GM10248 (cell line): ENCODE measurements around the gene DYNC1H1.
A peak's percentile ranks its signal among the peaks of the same experiment; 100 is the strongest.

Source experiments
- CTCF ChIA-PET: fragments of 300-600 bp; sonication (Branson Sonifier 250); formaldehyde crosslinking; extraction: SDS; loops from one replicate; lab custom pipeline; 2021; ENCODE audit warnings: antibody characterized with exemption; lab: Yijun Ruan, JAX
- POLR2A ChIA-PET: fragments of 350-650 bp; sonication (Branson Sonifier 250); formaldehyde crosslinking; extraction: SDS; loops from one replicate; lab custom pipeline; 2020; ENCODE audit warnings: antibody characterized with exemption; lab: Yijun Ruan, JAX
- DNase-seq: peaks from one replicate; pipeline ENCODE4 v3.0.0; 2012; ENCODE audit errors: extremely low spot score
- TF ChIP-seq, protein P1 (sequence below): IDR thresholded peaks from 2 replicates; pipeline ENCODE4 v1.5.1; 2012; ENCODE audit warnings: mild to moderate bottlenecking, low read depth; ENCODE audit errors: extremely low read depth, missing control alignments, control extremely low read depth

The DYNC1H1 gene

DNA sequence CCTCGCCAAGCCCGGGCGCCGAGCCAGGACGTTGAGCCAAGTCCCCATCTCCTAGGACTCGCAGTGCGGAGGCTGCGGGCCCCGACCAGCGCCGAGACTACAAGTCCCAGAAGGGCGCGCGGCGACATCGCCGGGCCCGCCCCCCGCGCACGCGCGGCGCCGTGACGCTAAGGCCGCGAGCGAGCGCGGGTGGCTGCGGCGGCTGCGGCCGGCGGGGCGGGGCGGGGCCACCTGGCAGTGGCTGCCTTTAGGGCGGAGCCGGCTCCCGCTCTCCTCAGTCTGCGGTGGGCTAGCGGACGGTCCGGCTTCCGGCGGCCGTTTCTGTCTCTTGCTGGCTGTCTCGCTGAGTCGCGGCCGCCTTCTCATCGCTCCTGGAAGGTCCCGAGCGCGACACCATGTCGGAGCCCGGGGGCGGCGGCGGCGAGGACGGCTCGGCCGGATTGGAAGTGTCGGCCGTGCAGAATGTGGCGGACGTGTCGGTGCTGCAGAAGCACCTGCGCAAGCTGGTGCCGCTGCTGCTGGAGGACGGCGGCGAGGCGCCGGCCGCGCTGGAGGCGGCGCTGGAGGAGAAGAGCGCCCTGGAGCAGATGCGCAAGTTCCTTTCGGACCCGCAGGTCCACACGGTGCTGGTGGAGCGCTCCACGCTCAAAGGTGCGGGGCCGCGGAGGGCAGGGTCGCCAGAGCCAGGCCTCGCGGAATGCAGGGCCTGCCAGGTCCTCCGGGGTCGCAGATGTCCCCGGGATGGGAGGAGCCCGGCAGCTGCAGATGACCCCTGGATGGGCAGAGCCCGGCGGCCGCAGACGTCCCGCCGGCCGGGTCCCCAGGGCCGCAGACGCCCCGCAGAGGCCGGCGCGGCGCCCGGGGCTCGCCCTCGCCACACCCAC, at the start of gene DYNC1H1:
DYNC1H1 (plus strand) TSS at position 277 of the 884 bp plus-strand sequence; CDS start at position 396, 119 bp downstream.
- peak; percentile 93 for DNase-seq
- POLR2A ChIA-PET = interaction anchor here (0.6 kb wide), 2 partner anchors 28 to 351 kb away, joined by 3 read pairs; no protein-coding TSS in a partner anchor
- TF ChIP-seq, protein P1, sequence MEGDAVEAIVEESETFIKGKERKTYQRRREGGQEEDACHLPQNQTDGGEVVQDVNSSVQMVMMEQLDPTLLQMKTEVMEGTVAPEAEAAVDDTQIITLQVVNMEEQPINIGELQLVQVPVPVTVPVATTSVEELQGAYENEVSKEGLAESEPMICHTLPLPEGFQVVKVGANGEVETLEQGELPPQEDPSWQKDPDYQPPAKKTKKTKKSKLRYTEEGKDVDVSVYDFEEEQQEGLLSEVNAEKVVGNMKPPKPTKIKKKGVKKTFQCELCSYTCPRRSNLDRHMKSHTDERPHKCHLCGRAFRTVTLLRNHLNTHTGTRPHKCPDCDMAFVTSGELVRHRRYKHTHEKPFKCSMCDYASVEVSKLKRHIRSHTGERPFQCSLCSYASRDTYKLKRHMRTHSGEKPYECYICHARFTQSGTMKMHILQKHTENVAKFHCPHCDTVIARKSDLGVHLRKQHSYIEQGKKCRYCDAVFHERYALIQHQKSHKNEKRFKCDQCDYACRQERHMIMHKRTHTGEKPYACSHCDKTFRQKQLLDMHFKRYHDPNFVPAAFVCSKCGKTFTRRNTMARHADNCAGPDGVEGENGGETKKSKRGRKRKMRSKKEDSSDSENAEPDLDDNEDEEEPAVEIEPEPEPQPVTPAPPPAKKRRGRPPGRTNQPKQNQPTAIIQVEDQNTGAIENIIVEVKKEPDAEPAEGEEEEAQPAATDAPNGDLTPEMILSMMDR = no peak
- CTCF ChIA-PET = interaction anchor here (1.0 to 2.1 kb wide), 5 partner anchors 10 to 193 kb away, joined by 3 to 13 read pairs (median 5); no protein-coding TSS in a partner anchor

DNA sequence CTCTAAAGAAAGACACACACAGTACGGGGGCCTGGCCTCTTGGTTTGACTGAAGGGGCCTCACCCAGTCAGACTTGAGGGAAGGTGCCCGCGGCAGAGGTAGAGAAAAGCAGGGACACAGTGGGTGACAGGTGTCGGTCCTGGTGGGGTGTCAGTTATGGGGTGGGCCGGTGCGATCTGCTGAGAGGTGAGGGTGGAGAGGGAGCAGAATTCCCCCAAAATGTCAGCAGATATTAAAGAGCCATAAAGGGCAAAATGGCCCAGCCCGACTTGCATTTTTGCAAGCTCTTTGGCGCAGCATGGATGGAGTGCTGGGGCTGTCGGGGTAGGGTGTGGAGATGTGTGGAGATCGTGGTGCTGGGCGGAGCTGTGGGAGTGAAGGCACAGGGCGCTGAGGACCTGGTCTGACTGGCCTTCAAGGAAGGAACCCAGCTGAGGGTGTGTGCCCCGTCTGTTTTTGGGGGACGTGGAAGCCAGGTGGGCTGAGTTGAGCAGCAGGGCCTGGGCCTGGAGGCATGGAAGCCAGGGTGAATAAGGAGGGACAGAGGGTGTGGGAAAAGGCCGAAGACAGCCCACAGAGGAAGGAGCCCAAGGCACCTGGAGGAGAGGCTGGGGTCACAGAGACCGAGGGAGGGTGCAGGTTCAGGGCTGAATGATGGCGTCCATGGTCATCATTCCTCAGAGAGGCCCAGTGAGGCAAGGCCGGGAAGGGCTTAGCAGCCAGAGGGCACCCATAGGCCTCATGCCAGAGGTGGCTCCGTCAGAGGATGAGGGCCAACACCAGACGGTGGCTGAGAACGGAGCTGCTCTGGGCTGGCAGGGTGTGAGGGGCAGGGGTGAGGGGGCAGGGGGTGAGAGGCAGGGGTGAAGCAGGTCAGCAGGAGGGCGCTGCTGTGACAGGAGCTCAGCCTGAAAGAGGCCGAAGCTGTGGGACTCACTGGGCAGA, 48.2 kb upstream of the DYNC1H1 start:
- ChIA-PET CTCF (interaction anchor here (0.9 to 5.2 kb wide), 3 partner anchors 19 to 145 kb away, joined by 3 to 16 read pairs (median 3); no protein-coding TSS in a partner anchor), POLR2A (interaction anchor here (0.6 kb wide), 1 partner anchor 31 kb away, joined by 4 read pairs; no protein-coding TSS in a partner anchor)
- DNase-seq = no peak
- TF ChIP-seq, protein P1 = no peak

DNA sequence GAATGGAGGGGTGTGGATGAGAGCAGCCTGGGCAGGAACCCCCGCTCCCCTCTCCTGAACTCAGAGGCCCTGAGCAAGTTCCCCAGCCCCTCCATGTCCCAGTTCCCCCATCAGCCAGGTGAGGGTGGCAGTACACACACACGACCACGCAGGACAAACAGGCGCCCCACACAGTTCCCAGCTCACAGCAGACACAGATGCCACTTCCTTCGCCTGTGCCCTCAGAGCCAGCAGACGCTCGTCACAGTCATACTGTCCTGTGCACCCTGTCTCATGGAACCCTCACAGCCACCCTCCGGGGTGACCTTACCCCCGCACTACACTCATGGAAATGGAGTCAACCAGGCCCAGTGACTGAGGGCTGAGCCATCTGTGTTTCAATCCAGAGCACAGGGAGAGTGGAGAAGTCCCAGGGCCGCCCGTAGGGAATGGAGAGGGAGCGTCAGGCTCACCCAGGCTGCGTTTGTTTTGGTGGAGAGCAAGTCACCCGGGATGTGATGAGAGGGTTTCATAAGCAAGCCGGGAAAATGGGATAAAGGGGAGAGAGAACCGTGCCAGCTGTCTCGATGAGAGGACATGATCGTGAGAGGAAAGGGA, 47.5 kb upstream of the DYNC1H1 start:
- ChIA-PET CTCF (interaction anchor here (0.9 to 5.2 kb wide), 4 partner anchors 8 to 146 kb away, joined by 3 to 16 read pairs (median 4); no protein-coding TSS in a partner anchor), POLR2A (interaction anchor here (0.6 kb wide), 1 partner anchor 31 kb away, joined by 4 read pairs; no protein-coding TSS in a partner anchor)
- TF ChIP-seq, protein P1 = no peak
- DNase-seq = no peak

DNA sequence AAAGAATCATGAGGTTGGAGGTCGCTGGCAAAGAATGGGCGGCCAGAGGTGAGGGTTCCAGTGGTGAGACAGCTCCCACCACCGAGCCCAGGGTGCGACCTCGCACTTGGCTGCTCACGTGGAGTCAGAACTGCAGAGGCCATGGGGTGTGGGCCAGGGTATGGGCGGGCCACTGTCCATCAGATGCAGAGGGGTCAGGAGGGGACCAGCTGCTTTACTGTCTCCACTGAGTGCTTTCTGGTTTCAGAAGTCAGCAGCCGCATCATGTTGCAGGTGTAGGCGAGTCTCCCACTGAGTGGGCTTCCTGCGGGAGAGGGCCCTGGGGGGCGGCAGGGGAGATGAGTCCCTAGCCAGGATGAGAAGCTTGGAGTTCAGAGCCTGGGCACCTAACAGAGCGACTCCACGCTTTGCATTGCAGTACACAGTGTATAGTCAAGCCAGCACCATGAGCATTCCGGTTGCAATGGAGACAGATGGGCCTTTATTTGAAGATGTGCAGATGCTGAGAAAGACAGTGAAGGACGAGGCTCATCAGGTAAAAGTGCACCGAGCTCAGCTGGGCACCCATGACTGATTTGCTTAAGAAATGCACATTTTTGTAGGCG, 46.9 kb upstream of the DYNC1H1 start:
- TF ChIP-seq, protein P1 = no peak
- DNase-seq = no peak
- ChIA-PET CTCF (interaction anchor here (1.0 to 5.2 kb wide), 3 partner anchors 9 to 146 kb away, joined by 3 to 16 read pairs (median 4); no protein-coding TSS in a partner anchor), POLR2A (no interaction called here)

DNA sequence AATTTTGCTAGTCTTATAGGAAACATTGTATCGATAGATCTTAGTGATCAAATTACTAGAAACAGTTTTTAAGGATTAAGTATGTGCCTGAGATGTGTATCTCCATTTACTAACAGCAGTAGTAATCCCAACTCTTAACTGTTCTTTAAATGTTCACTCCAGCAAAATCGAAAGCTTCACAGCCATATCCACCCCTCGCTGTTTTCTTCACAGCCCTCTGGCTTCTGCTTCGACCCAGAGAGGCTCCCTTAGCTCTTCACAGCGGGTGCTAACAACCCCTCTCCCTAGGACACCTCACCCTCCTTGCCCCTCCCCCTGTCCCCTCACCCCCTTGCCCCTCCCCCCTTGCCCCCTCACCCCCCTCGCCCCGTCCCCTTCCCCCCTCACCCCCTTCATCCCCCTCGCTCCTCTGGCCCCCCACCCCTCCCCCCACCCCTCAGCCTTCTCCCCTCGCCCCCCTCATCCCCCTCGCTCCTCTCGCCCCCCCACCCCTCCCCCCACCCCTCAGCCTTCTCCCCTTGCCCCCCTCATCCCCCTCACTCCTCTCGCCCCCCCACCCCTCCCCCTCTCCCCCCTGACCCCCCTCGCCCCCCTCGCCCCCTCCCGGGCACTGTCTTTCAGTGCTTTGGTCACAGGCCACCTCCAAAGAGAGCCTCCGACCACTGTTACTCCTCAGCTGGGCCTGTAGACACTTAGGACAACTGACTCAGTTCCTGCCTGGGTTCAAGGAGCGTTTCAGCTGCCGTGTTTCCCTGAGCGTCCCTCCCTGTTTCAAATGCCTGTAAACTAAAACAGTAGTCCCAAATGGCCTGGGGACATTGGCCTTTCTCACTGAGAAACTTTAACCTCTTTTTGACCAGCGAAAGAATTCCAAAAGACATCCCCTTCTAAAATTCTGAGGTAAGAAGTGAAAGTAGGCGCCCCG, 46.0 kb upstream of the DYNC1H1 start:
- POLR2A ChIA-PET = no interaction called here
- no peak for DNase-seq

More for the DNA sequence above, 46.0 kb upstream of the DYNC1H1 start:
- TF ChIP-seq, protein P1 = no peak
- CTCF ChIA-PET = interaction anchor here (1.0 to 5.2 kb wide), 4 partner anchors 9 to 147 kb away, joined by 3 to 16 read pairs (median 4); no protein-coding TSS in a partner anchor
